ENCODE measurements around the gene IQCK.
A peak's percentile ranks its signal among the peaks of the same experiment; 100 is the strongest.

Gene IQCK

GRCh38 chr16:19860166-19861041, 142.3 kb downstream of the IQCK start:
- DNase-seq (ENCODE audit: low spot score), result peak; percentile 24

GRCh38 chr16:19861133-19861532, 143.1 kb downstream of the IQCK start:
- no peak for DNase-seq (ENCODE audit: low spot score)

GRCh38 chr16:19861811-19862327, 143.8 kb downstream of the IQCK start:
- DNase-seq (ENCODE audit: low spot score), result no peak

GRCh38 chr16:19863990-19864389, 145.9 kb downstream of the IQCK start:
- DNase-seq (ENCODE audit: low spot score), result no peak

GRCh38 chr16:19864566-19864965, 146.5 kb downstream of the IQCK start:
- no peak for DNase-seq (ENCODE audit: low spot score)

- DNase-seq (ENCODE audit: low spot score), result no peak
Measured at GRCh38 chr16:19868421-19868820, 150.3 kb downstream of the IQCK start.

- DNase-seq (ENCODE audit: low spot score), result no peak
Measured at GRCh38 chr16:19871721-19872120, 153.7 kb downstream of the IQCK start.

GRCh38 chr16:19872179-19872863, 154.2 kb downstream of the IQCK start:
- DNase-seq (ENCODE audit: low spot score), result no peak

GRCh38 chr16:19872935-19873334, 154.9 kb downstream of the IQCK start:
- no peak for DNase-seq (ENCODE audit: low spot score)

GRCh38 chr16:19874026-19874425, 156.0 kb downstream of the IQCK start:
- DNase-seq (ENCODE audit: low spot score), result no peak

GRCh38 chr16:19874851-19875546, 156.9 kb downstream of the IQCK start:
- no peak for DNase-seq (ENCODE audit: low spot score)

- no peak for DNase-seq (ENCODE audit: low spot score)
Measured at GRCh38 chr16:19875900-19876299, 157.8 kb downstream of the IQCK start.

GRCh38 chr16:19876501-19877059, 158.5 kb downstream of the IQCK start:
- DNase-seq (ENCODE audit: low spot score), result no peak

GRCh38 chr16:19878757-19879156, 160.7 kb downstream of the IQCK start:
- no peak for DNase-seq (ENCODE audit: low spot score)

- no peak for DNase-seq (ENCODE audit: low spot score)
Measured at GRCh38 chr16:19879241-19879792, 161.2 kb downstream of the IQCK start.

- no peak for DNase-seq (ENCODE audit: low spot score)
Measured at GRCh38 chr16:19881028-19881427, 163.0 kb downstream of the IQCK start.

GRCh38 chr16:19881783-19882182, 163.7 kb downstream of the IQCK start:
- DNase-seq (ENCODE audit: low spot score), result no peak

- no peak for DNase-seq (ENCODE audit: low spot score)
Measured at GRCh38 chr16:19882186-19882585, 164.1 kb downstream of the IQCK start.

GRCh38 chr16:19882646-19883045, 164.6 kb downstream of the IQCK start:
- DNase-seq (ENCODE audit: low spot score), result no peak

- DNase-seq (ENCODE audit: low spot score), result no peak
Measured at GRCh38 chr16:19883296-19883965, 165.4 kb downstream of the IQCK start.

GRCh38 chr16:19883966-19884485, 166.0 kb downstream of the IQCK start:
- no peak for DNase-seq (ENCODE audit: low spot score)
